Adipose tissue (tissue), 3 donors: ENCODE results near the gene GPBP1. TPM values are rescaled to one million over a fixed set of nuclear protein-coding genes. Genes with fewer than 3 reads are reported as not detected.

Experiments
- H3K27ac ChIP-seq: one replicate; pipeline ENCODE4 v1.5.1; 2013; ENCODE audit warnings: low read depth, low read length
- whole genome bisulfite sequencing, 3 donors: extraction: QIAGEN DNeasy Blood & Tissue Kit; methylation state at CpG; one replicate each; pipeline ENCODE4 v1.1.7; 2013; 5-methylcytosine and 5-hydroxymethylcytosine counted together
- polyA plus RNA-seq, 3 donors: library from polyadenylated mRNA; stranded (reverse); fragments of 200-250 nt; gene quantifications; one replicate each; pipeline ENCODE4 v1.2.3, GENCODE V29; 2013
- donor health status: healthy with polysubstance abuse.
- donor health status: Bipolar disorder and iron deficiency.
- donor health status: healthy.

GPBP1 gene
- polyA plus RNA-seq, 3 donors: 19.7 to 40.4 (median 33.2) TPM

- no peak overlapping the region for H3K27ac ChIP-seq
- WGBS, 3 donors: 36 to 75% (median 42%) methylated on average over 8 of the region's 8 CpGs
These were observed 26.0 kb downstream of the GPBP1 start for GRCh38 chr5:57199866-57200265.

- WGBS, 3 donors: 85 to 90% (median 89%) methylated on average over 1 of the region's 1 CpG
These were observed 29.0 kb downstream of the GPBP1 start for GRCh38 chr5:57202811-57203210.

GRCh38 chr5:57207007-57207653 is 33.3 kb downstream of the GPBP1 start:
- WGBS, 3 donors: 75 to 91% (median 79%) methylated on average over 7 of the region's 7 CpGs
- no peak overlapping the region for H3K27ac ChIP-seq

More at GRCh38 chr5:57202811-57203210, 29.0 kb downstream of the GPBP1 start:
- H3K27ac ChIP-seq: no peak overlapping the region

GRCh38 chr5:57207681-57208080 is 33.8 kb downstream of the GPBP1 start:
- no peak overlapping the region for H3K27ac ChIP-seq
- 86 to 96% (median 94%) methylated on average over 7 of the region's 7 CpGs for WGBS, 3 donors

- 41 to 51% (median 42%) methylated on average over 2 of the region's 2 CpGs for WGBS, 3 donors
- H3K27ac ChIP-seq: no peak overlapping the region
These were observed 35.6 kb downstream of the GPBP1 start for GRCh38 chr5:57209316-57210040.

GRCh38 chr5:57210633-57211032 is 36.8 kb downstream of the GPBP1 start:
- no peak overlapping the region for H3K27ac ChIP-seq

GRCh38 chr5:57211039-57211438 is 37.2 kb downstream of the GPBP1 start:
- 80 to 89% (median 87%) methylated on average over 5 of the region's 5 CpGs for WGBS, 3 donors
- no peak overlapping the region for H3K27ac ChIP-seq

- H3K27ac ChIP-seq: no peak overlapping the region
- 65 to 78% (median 71%) methylated on average over 4 of the region's 4 CpGs for WGBS, 3 donors
These were observed 41.9 kb downstream of the GPBP1 start for GRCh38 chr5:57215629-57216195.

- WGBS, 3 donors: 63 to 82% (median 70%) methylated on average over 4 of the region's 4 CpGs
- H3K27ac ChIP-seq: no peak overlapping the region
These were observed 42.9 kb downstream of the GPBP1 start for GRCh38 chr5:57216714-57217113.

GRCh38 chr5:57219386-57219785 is 45.5 kb downstream of the GPBP1 start:
- H3K27ac ChIP-seq: no peak overlapping the region
- WGBS, 3 donors: 54 to 71% (median 62%) methylated on average over 4 of the region's 4 CpGs

GRCh38 chr5:57221049-57221568 is 47.2 kb downstream of the GPBP1 start:
- no peak overlapping the region for H3K27ac ChIP-seq
- 77 to 86% (median 84%) methylated on average over 2 of the region's 2 CpGs for WGBS, 3 donors

GRCh38 chr5:57225553-57225952 is 51.7 kb downstream of the GPBP1 start:
- 78 to 89% (median 82%) methylated on average over 3 of the region's 3 CpGs for WGBS, 3 donors
- H3K27ac ChIP-seq: no peak overlapping the region

- WGBS, 3 donors: 95 to 98% (median 97%) methylated on average over 4 of the region's 4 CpGs
- no peak overlapping the region for H3K27ac ChIP-seq
These were observed 55.5 kb downstream of the GPBP1 start for GRCh38 chr5:57229313-57229712.

- WGBS, 3 donors: 84 to 90% (median 86%) methylated on average over 4 of the region's 4 CpGs
These were observed 57.7 kb downstream of the GPBP1 start for GRCh38 chr5:57231607-57232006.

GRCh38 chr5:57232293-57233033 is 58.6 kb downstream of the GPBP1 start:
- WGBS, 3 donors: 86 to 98% (median 96%) methylated on average over 6 of the region's 6 CpGs
- H3K27ac ChIP-seq: no peak overlapping the region

More at GRCh38 chr5:57231607-57232006, 57.7 kb downstream of the GPBP1 start:
- H3K27ac ChIP-seq: no peak overlapping the region

GRCh38 chr5:57243286-57244137 is 69.7 kb downstream of the GPBP1 start:
- WGBS, 3 donors: 92 to 97% (median 97%) methylated on average over 6 of the region's 6 CpGs

GRCh38 chr5:57244331-57244730 is 70.5 kb downstream of the GPBP1 start:
- H3K27ac ChIP-seq: no peak overlapping the region

More at GRCh38 chr5:57243286-57244137, 69.7 kb downstream of the GPBP1 start:
- H3K27ac ChIP-seq: no peak overlapping the region

- H3K27ac ChIP-seq: no peak overlapping the region
- 89 to 93% (median 92%) methylated on average over 2 of the region's 2 CpGs for WGBS, 3 donors
These were observed 72.6 kb downstream of the GPBP1 start for GRCh38 chr5:57246426-57246825.
